Left forelimb (tissue), 1 donor: ENCODE results near the gene MORN1.
"Not testable (repeated sequence)": the region's sequence is repeated elsewhere in the genome, so short reads cannot be mapped to it uniquely, and the experiment has no call there.

Source experiments
- DNase-seq: peaks from one replicate; pipeline ENCODE4 v3.0.0-alpha.2; 2018; ENCODE audit warnings: low spot score

MORN1 gene

DNA sequence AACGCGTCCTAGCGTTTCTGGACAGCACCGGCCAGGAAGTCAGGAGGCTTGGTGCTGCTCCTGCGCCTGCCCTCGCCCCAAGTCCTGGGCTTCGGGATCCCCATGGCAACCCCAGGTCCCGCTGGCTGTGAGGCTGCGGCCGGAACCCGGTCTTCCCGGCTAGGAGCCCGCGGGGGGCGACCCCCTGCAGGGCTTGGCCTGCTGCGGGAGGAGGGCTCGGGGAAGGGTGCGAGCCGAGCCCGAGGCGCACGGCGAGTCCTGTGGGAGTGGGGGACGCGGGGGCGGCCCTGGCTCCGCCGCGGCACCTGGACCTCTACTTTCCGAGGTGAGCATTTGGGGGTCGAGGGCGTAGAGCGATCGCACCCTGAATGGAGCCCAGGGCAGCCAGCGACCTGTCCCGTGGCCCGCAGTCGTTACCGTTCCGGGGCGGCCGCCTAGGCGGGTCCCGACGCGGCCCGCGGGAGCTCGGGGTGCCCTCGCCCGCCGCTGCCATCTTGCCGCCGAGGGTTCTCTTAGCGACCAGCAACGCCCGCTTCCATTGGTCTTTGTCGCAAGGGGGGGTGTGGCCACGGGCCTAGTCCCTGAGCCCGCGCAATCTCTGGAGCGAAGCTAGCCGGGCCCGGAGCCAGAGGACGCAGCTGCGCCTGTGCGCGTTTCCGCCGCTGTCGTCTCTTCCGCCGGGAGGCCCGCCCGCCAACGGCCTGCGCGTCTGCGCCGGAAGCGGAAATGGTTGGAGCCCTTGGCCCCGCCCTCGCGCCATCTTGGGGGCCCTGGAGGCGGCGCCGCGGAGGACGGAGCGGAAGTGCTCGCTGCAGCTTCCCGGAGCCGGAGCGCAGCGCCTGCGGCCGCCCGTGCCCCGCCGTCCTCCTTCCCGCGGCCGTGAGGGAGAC is at the start of gene MORN1, which contains the start of gene RER1:
MORN1 (minus strand) TSS at position 514 of the 890 bp plus-strand sequence; CDS start at position 493, 21 bp downstream.
RER1 (plus strand) TSS at position 801 of the 890 bp plus-strand sequence. CDS start 3,950 bp downstream, outside the sequence.
- DNase-seq, result peak; percentile 100

DNA sequence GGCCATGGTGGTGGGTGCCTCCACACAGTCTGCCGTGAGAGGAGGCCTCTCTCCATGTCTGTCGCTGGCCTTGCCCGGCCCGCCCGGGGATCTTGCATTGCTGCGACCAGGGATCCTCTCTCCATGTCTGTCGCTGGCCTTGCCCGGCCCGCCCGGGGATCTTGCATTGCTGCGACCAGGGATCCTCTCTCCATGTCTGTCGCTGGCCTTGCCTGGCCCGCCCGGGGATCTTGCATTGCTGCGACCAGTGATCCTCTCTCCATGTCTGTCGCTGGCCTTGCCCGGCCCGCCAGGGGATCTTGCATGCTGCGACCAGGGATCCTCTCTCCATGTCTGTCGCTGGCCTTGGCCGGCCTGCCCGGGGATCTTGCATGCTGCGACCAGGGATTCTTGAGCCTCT is 49.0 kb upstream of the MORN1 start:
- DNase-seq, result not testable (repeated sequence)

DNA sequence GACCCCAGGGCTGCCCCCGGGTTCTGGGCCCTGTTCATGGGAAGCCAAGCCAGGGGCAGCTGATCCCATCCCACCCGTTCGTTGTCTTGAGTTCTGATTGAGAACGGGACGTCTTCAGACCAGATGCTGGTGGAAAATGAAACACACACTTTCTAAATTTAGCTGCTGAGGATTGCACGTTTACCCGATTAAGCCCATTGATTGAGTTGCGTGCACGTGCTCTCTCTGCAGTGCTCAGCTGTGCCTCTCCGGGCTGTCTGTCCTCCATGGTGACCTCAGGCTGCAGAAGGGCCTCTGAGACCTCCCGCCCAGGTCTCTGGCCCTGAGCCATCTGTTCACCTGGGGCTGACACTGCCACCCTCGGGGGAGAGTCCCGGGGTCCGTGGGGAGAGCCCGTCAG is 48.0 kb upstream of the MORN1 start:
- DNase-seq, result no peak

DNA sequence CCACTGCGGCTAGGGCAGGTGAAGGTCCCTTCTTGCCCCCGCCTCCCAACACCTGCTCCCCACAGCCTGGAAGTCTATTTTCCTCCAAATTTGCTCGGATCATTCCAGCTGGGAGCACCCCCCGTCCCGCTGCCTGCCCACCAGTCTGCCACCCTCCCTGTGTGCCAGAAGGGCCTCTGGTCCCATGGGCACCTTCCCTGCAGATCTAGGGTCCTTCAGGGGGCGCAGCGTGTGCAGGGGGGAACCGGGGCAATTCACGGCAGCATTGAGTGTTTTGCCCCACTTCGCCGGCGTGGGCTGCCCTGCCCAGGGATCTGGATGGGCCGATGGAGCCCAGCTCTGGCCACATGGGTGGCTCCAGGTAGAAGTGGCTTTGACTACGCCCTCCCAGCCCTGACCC is 47.3 kb upstream of the MORN1 start:
- no peak for DNase-seq

DNA sequence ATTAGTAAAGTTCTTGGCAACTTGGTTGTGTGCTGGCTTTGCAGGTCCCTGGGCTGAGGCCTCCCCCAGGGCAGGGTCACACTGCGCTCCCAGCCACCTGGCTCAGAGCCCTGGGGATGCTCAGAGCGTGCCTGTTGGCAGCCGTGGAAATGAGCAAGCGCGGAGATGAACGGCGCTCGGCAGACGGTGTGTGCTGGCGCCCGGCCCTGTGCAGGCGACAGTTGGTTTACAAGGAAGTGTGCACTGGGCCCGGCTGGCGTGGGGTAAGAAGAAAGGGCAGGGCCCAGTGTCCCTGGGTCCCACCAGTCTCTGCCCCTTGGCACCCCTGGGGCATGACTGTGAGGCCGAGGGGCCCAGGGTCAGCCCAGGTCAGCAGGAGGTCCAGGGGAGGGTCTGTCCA is 46.7 kb upstream of the MORN1 start:
- no peak for DNase-seq

DNA sequence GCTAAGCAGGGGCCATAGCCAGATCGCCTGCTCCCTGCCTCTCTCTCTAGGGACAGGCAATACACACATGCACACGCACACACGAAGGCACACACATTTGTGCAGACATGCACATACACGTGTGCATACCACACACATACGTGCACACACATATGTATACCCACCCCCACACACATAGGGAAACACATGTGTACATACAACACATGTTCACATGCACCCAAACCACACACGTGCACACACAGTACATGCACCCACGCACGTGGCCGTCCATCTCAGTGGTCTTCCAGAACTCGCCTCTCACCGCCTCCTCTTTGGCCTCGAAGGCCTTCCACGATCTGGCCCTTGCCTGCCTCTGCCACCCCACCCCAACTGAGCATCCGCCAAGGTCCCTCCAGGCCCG is 46.3 kb upstream of the MORN1 start:
- DNase-seq, result no peak

DNA sequence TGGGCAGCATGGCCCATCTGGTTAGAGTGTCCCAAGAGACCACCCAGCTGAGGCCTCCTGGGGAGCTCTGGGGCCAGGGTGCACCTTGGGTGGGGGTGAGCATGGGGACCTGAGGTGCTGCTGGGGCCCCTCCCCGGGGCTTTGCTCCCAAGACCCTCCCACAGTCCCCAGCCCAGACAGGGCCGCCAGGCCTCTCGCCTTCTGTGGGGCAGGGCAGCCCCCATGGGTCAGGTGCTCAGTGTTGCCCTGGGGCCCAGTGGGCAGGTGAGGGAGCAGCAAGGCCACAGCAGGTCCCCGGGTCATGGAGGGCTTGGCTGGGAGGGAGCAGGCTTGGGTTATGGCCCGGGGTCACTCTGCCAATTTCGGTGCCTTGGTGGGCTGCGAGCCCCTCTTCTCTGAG is 45.5 kb upstream of the MORN1 start:
- DNase-seq, result no peak

DNA sequence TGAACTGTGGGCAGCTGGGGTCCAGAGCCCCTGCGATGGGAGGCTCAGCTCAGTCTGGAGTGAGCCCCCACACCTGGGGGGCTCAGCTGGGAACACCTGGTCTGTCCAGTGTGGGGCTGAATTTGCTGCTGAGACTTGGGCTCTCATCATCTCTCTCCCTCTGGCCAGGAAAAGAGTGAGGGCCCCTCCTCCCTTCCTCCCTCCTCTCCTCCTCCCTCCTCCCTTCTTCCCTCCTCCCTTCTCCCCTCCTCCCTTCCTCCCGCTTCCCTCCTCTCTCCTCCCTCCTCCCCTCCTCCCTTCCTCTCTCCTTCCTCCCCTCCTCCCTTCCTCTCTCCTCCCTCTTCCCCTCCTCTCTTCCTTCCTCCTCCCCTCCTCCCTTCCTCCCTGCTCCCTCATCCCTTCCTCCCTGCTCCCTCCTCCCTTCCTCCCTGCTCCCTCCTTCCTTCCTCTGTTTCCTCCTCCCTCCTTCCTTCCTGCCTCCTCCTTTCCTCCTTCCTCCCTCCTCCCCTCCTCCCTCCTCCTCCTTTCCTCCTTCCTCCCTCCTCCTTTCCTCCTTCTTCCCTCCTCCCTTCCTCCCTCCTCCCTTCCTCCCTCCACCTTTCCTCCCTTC is 44.5 kb upstream of the MORN1 start:
- no peak for DNase-seq

DNA sequence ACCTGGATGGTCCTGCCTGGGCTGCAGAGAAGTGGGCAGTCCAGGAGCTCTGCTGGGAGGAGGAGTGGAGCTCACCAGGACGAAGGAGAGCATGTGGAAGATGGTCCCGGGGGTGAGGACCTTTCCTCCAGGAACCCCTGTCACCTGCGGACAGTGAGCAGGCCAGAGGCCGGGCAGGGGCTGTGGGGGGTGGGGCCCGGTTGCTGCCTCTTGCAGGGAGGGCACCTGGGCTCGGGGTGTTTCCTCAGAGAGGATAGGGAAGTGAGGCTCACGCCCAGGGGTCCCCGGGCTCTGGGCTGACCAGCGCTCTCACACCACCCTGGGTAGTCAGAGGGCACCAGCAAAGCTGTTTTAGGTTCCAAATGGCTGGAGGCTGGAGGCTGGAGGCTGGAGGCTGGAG is 43.7 kb upstream of the MORN1 start:
- DNase-seq, result no peak

DNA sequence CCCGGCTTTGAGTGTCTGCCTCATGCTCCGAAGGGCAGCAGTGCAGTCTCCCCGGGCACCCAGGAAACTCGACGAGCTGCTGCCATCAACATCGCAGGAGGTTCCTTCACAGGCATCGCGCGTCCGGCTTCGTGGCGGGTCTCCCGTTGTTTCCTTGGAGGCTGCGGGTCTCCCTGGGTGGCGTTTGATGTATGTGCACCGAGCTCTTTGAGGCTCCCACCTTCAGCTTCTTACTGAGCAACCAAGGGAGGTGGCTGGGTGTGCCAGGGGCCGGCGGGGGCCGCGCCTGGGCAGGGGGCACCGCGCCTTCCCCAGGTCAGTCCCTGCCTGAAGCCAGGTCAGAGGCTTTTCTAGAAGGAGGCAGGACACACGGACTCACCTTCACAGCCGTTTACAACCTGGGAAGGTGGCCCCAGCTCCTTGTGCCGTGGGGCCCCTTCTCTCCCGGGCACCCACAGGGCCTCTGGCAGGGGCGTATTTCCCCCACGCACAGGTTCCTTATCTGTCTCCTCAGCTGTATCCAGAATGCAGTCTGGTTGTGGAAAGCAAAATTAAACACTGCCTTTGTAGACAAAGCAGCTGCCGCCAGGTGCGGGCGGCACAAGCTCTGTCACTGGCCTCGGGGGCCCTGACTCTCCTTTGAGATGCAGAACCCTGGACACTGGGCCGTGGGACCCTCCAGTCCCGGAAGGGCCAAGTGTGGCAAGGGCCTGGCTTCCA is 42.7 kb upstream of the MORN1 start:
- DNase-seq, result no peak

DNA sequence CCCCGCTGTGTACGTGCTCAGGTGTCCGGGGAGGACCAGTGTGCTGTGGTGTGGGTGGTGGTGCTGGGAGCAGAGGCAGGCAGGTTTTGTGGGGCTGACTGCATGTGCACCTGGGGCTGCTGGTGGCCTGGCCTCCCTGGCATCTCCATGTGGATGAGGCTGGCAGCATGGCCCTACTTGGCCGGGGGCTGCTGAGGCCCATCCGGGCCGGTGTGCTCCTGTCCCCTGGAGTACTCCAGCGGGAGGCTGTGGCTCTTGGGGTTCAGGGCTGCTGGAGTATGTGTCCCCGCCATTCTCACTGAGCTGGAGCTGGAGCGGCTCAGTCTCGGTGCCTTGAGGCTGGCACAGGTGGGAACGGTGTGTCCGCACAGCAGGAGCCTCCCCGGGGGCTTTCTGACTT is 41.8 kb upstream of the MORN1 start:
- no peak for DNase-seq

DNA sequence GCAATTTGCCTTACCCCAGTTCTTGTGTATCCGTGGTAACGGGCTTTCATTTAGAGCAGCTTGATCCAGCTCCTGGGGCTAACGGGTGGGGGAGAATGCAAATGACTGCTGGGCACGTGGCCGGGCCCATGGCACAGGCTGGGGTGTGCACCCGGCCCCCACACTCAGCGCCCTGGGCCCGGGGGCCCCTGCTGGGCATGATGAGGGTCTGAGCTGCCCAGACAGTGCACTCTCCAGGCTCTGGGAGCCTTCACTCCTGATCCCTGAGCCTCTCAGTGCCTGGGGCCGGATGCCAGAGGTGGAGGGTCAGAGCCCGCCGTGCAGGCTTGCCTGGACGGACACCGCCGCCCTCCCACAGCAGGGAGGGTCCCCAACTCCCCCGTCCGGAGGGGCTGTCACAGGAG is 41.1 kb upstream of the MORN1 start:
- DNase-seq, result no peak

DNA sequence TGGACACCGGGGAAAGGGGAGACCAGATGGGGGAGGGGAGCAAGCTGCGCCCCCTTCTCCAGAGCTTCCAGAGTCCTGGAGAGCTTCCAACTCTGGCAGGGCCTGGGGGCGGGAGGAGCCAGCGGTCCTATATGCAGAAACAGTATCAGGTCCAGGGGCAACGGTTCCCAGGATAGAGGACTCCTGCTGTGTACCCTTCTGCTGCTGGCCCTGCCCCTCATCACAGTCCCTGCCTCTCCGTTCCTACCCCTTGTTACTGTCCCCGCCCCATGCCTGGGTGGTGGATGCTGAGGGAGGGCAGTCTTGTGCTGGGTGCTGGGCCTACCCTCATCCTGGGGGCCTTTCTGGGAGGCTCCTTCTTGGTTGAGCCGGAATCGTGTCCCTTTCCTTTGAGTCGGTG is 40.2 kb upstream of the MORN1 start:
- no peak for DNase-seq

DNA sequence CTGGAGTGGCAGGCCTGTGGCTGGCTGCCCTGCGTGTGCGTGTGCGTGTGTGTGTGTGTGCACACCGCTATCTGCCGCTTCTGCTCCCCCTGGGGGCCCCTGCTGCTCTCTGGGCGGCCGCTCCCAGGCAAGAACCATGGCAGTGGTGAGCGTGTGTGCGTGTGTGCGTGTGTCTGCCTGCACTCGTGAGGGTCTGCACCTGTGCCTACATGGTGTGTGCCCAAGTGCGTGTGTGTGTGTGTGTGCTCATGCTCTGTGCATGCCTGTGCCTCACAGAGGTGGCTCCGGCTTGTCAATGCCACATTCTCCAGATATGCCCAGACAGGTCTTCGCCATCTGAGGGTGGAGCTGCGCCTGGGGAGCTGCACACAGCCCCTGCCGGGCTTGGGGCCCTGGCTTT is 39.7 kb upstream of the MORN1 start:
- no peak for DNase-seq

DNA sequence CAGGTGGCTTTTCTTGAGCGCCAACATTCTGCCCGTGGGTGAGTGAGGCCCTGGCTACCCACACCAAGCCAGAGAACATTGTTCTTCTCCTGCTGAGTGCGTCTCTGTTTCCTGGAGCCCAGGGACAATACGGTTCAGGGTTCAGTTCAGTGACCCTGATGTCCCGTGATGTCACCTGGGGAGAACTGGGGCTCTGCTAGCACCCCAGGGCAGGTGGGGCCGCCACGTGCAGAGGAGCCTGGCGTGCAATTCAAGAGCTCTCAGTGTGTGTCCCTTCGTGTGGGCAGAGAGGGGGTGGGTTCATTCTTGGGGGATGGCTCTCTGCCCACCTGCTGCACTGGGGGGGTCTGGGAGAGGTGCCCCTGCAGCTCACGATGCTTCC is 39.2 kb upstream of the MORN1 start:
- DNase-seq, result no peak

DNA sequence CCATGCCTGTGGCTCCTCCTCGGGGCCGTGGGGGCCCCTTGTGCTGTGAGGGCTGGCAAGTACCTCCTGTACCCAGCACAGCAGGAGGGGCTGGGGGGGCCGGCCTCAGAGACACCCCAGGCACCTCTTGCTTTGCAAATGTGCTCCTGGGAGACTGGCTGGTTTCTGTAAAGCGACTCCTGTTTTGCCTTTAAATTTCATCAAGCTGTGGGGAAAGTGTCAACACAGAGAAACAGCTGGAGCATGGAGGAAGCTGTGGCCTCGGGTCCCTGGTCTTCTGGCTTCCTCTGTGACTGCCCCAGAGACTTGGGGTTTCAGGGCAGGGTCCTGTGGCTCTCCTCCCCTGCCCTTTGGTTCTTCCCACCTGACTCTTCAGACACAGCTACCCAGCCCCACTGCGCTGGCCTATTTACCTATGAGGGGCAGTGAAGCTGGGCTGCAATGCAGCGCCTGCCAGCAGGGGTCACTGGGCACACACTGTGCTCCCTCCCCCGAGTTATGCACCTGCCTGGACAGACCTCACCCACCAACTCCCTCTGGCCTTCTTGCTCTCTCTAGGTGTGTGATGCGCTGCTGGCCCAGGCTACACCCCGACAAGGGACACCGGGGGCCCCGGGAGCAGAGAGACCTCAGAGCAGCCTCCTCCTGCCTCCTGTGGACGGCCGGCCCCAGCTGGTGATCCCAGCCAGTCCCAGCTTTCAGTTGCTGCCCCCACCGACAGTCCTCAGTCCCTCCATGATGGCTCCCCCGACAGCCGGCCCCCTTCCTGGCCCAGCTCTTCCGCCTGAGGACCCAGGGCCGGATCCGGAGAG is 38.6 kb upstream of the MORN1 start:
- DNase-seq, result no peak

DNA sequence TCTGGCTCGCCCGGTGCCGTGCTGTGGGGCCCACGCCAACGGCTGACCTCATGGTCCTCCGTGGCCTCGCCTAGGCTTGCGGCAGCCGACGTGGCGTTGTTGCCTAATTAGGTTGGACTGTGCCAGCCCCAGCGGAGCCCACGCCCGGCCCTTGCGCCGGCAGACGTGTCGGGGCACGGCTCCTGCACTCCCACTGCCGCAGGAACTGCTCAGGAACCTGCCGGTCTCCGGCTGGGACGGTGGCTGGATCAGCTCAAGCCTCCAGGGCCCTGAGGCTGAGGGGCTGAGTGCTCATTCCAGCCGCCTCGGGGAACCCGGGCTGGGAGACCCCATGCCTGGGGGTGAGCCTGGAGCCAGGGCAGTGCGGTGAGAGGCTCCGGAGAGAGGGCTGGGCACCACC is 37.1 kb upstream of the MORN1 start:
- no peak for DNase-seq

DNA sequence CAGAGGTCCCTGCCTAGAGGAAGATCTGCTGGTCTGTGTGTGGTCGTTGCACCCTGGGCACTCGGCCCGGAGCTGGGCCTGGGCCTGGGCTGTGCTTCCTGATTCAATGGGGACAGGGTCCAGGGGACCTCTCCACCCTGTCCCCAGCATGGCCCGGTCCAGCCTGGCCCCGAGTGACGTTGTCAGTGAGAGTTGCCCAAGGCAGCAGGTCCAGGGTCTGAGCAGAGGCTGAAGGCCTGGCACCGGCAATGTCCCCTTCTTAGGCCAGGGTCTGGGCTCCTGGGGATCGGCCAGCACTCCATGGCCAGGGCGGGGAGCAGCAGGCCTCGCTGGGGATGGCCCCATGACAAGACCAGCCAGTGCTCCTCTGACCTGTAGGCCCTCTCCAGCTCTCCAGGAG is 36.6 kb upstream of the MORN1 start:
- no peak for DNase-seq

DNA sequence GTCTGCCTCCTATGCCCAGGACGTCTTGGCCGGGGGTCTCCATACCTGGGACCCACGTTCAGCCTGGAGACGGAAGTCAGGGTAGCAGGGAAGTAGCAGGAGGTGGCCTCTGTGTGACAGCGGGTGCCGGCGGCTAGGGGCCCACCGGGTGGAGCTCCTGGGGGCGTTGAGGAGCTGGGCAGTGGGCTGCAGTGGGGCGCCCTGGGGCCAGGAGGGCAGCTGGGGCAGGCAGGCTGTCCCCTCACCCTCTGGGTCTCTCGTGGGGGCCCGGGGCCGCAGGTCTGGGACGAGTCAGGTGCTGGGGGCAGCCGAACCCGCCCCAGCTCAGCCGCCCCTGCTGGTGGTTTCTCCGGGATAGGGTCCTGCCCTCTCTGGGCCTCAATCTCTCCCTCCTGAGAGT is 35.7 kb upstream of the MORN1 start:
- DNase-seq, result no peak

DNA sequence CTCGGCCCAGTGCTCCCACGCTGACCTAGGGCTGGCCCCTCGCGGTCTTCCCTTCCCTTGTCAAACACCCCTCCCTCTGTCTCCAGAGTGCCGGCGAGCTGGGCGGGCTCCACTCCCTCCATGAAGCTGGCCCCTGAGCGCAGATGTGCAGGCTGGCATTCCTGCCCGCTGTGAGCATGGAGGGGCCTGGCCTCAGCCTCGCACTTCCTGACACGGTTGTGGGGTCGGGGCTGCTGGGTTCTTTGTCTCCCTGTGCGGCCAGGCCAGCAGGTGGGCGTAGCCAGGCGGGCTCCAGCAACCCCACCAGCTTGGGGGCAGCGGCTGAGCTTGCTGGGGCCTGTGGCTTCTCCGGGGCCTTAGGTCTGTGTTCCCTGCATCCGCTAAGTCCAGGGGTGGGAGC is 35.2 kb upstream of the MORN1 start:
- DNase-seq, result no peak

DNA sequence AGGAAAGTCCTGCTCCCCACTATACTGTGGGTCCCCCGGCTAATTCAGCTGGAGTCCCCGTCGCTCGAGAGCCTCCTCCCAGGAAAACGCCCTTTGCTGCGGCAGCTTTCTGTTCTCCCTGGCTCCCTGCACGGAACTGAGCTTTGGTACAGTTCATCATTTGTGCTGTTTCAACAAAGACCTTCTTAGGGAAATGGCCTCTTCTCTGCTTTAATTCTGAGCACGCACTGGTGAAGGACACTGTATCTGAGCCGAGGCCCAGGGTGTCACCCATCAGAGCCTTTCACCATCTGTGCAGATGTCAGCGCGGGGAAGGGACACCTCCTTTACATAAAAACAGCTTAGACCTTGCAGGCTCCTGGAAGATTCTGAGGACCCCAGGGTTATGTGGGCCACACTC is 34.5 kb upstream of the MORN1 start:
- no peak for DNase-seq

DNA sequence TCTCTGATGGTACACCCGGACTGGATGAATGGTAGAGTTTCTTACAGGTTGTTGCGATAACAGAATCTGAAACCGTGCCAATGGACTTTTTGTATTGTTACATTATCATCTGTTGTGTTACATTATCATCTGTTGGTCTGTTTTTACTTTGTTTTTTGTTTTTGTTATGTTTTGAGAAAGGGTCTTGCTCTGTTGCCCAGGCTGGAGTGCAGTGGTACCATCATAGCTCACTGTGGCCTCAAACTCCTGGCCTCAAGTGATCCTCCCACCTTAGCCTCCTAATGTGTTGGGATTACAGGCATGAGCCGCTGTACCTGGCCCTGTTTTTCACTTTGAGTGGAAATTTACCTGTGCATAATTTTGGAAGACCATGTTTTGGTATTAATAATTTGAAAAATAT is 31.2 kb upstream of the MORN1 start:
- DNase-seq, result no peak
